Activated T-cell treated with anti-CD3 and anti-CD28 coated beads for 48 hours (primary cell): ENCODE results near the gene CPNE4.

Experiments used
- DNase-seq: peaks from one replicate; pipeline ENCODE4 v3.0.0-alpha.2; 2020; ENCODE audit warnings: low read depth

Gene CPNE4

GRCh38 chr3:131735116-131735515, 299.7 kb downstream of the CPNE4 start:
- no peak for DNase-seq

DNA sequence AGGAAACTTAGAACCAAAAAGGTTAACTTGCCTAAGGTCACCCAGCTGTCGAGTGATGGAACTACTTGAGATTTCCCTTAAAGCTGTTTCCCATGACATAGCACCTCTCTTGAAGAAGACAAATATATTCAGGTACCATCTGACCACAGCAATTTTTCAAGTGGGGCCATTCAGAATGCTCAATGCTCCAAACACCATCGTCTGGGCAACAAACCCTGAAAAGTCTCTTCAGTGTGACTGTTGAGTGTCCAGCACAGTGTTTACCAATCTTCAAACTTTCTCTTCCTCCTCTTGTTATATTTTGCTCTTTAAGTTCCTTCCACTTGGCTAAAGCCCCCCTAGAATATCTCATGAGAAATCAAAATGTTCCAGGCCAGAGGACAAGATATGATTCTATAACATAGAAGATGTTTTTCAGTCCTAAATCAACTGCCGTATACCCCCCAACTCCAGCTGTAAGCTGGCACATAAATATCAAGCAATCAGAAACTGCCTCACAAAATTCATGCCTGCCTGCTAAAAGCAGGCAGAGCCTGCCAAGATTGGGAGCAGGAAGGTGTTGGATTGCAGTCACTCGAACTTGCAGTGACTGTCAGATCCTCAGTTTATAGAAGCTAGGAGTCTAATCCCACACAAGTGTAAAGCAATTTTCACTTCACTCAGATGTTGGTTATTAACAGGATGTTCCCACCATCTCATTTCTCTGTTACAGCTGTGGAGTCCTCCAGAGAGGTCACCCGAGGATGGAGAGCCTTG, 301.6 kb downstream of the CPNE4 start:
- no peak for DNase-seq

DNA sequence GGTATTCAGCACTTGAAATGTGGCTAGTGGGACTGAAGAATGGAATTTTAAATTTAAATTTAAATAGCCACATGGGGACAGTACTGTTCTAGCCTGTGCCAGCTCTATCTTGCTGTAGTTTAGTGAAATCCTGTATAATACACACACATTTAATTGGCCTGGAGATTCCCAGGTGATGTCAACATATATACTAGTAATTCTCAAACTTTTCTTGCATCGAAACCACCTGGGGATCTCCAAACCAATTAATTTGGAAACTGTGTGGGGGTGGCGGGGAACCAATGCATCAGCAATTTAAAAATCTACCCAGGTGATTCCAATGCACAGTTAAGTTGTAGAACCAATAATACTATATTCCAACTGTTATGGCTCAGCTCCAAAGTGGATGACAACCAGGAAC, 303.1 kb downstream of the CPNE4 start:
- DNase-seq: peak; percentile 20

DNA sequence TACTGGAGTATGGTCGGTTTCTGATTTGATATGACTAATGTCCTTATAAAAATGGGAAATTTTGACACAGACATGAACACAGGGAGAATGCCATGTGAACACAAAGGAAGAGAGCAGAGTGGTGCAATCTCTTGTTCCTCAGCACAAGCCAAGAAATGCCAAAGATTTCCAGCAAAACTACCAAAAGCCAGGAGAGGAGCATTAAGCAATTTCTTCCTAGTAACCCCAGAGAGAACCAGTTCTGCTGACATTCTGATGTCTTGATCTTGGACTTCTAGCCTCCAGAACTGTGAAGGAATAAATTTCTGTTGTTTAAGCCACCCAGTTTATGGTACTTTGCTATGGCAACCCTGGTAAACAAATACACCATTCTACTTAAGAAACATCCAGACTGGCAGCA, 304.2 kb downstream of the CPNE4 start:
- no peak for DNase-seq

- DNase-seq: no peak
Measured at GRCh38 chr3:131729643-131730017, 305.2 kb downstream of the CPNE4 start.

GRCh38 chr3:131728898-131729642, 305.7 kb downstream of the CPNE4 start:
- DNase-seq: no peak

- no peak for DNase-seq
Measured at GRCh38 chr3:131725414-131725813, 309.4 kb downstream of the CPNE4 start.

GRCh38 chr3:131723343-131723742, 311.5 kb downstream of the CPNE4 start:
- no peak for DNase-seq

DNA sequence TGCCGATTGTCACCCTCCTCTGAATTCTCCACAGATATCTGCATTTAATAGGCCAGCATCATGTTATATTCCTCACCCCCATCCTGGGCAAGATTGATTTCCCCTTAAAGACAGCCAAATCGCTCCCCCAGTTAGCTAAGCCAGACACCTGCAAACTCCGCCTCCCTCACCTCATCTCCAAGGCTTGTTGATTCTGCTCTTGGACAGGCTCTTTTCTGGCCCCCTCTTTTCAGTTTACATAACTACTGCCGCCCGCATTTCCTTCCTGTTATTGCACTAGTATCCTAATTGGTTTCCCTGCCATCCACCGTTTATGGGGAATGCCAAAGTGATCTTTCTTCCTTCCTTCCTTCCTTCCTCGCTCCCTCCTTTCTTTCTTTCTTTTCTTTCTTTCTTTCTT, 317.3 kb downstream of the CPNE4 start:
- no peak for DNase-seq

DNA sequence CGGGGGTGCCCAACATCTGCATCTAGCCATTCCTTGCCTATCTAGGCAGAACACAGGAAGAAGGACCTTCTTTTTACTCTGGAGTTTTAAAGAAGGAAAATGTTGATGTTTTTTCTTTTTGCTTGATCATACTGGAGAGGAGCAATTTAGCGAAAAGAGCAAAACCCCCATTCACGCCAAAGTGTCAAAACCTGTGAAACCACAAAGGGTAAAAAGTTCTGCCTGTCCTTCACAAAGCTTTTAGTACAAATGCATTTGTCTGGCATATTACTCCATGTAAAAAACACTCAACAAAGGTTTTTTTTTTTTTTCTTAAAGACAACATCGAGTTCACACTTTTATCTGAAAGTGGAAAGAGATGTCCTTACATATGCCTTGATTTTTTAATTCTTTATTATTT, 317.9 kb downstream of the CPNE4 start:
- no peak for DNase-seq

GRCh38 chr3:131716007-131716406, 318.8 kb downstream of the CPNE4 start:
- no peak for DNase-seq

- DNase-seq: no peak
Measured at GRCh38 chr3:131714585-131715220, 320.1 kb downstream of the CPNE4 start.

- no peak for DNase-seq
Measured at GRCh38 chr3:131713416-131714123, 321.2 kb downstream of the CPNE4 start.

GRCh38 chr3:131712662-131713061, 322.2 kb downstream of the CPNE4 start:
- DNase-seq: no peak

DNA sequence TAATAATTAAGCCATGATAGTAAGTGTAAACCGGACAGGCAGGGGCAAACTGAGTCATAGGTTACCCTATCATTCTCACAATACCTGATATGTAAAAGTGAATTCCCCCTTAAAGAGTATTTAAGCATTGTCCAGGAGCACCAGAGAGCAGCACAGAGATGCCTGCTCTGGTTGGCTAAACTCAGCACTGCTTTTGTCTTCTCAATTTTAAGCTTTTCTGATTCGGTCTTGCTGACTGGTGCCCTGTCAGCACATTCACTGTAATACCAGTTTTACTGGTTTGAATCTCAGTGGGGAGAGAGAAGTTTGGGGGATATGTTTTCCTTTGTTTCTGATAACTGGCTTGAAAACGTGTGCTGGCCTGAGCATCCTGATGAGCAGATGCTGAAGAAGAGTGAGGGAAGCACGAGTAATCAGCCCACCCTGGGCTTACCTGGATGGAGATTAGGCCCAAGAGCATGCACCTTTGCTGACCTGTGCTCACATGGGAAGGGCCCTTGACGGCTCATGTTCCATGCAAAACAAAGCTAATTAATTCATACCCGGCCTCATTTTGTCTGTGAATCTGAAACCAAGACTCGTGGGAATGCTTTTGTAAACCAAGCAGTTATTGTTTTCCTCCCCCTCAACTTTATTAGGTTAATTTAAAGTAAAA, 323.6 kb downstream of the CPNE4 start:
- DNase-seq: no peak

DNA sequence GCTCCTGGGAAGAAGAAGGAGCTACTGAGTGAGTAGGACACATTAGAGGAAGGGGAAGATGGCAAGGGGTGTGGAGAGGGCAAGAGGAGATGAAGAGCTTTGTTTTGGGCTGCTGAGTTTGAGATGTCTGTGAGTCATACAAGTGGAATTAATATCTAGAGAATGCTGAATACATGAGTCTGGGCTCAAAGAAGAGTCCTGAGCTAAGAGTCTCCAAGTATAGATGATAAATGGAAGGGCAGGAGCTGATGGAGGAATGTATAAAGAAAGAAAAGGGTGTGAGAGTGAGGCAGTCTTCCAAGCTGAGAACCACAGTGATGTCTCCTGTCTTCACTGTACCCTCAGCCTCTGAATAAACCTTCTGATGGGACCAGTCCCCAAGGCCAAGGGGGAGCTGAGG, 326.6 kb downstream of the CPNE4 start:
- DNase-seq: no peak

GRCh38 chr3:131705558-131706051, 329.2 kb downstream of the CPNE4 start:
- DNase-seq: no peak

GRCh38 chr3:131705099-131705498, 329.7 kb downstream of the CPNE4 start:
- DNase-seq: no peak

DNA sequence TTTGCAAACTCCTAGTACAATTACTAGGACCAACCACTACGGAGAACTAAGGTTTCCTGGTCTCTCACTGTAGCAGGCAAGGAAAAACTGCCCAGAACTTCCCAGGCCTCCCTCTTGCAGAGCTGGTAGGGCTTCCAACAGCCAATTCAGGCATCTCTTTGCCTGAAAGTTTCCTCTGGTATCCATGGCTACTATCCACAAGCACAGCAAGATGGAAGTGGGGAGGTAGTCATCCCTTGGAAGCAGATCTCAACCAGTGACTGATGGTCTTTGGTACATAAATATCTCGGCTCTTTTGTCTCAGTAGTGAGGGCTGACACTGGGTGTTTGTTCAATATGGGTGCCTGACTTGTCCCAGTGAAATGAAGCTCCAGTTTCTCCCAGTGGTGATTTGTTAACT, 330.7 kb downstream of the CPNE4 start:
- DNase-seq: no peak

GRCh38 chr3:131702146-131702545, 332.7 kb downstream of the CPNE4 start:
- DNase-seq: no peak

GRCh38 chr3:131701153-131701770, 333.6 kb downstream of the CPNE4 start:
- no peak for DNase-seq
